Psoas muscle (tissue), 8 donors: ENCODE results near the gene ALK. TPM values are rescaled to one million over a fixed set of nuclear protein-coding genes. Genes with fewer than 3 reads are reported as not detected.

Source experiments
- ATAC-seq, 4 donors: fragments of 200-7000 bp; cut with Tn5 transposase; one replicate each; pipeline ENCODE4 v1.9.1; 2020; ENCODE audit warnings: moderate library complexity in 3 of 4, mild to moderate bottlenecking in 2 of 4
- DNase-seq, 2 donors: peaks; one replicate each; pipeline ENCODE4 v3.0.0-alpha.2; 2020
- H3K27ac ChIP-seq: fragments of 200-600 bp; one replicate; pipeline ENCODE4 v1.8.0; 2022
- H3K27me3 ChIP-seq, 3 donors: fragments of 200-600 bp in 1 of 3; one replicate each; pipeline versions ENCODE4 v1.6.1 to v1.8.0; 2013 to 2022; ENCODE audit warnings: low read length in 2 of 3, mild to moderate bottlenecking in 2 of 3, moderate library complexity in 1 of 3; ENCODE audit not compliant: insufficient read depth in 3 of 3
- H3K36me3 ChIP-seq, 2 donors: fragments of 200-600 bp in 1 of 2; one replicate each; pipeline versions ENCODE4 v1.6.1 to v1.8.0; 2013 to 2022; ENCODE audit warnings: low read depth in 1 of 2, mild to moderate bottlenecking in 1 of 2, moderate library complexity in 1 of 2; ENCODE audit not compliant: insufficient read depth in 1 of 2
- H3K4me1 ChIP-seq: fragments of 200-600 bp; one replicate; pipeline ENCODE4 v1.8.0; 2022
- H3K4me3 ChIP-seq: fragments of 200-600 bp; one replicate; pipeline ENCODE4 v1.8.0; 2022; ENCODE audit warnings: mild to moderate bottlenecking
- H3K9me3 ChIP-seq: fragments of 200-600 bp; one replicate; pipeline ENCODE4 v1.8.0; 2022
- CTCF ChIP-seq: fragments of 200-600 bp; IDR thresholded peaks from one replicate; pipeline ENCODE4 v1.8.0; 2022; ENCODE audit warnings: antibody characterized with exemption
- WGBS, 3 donors: extraction: QIAGEN DNeasy Blood & Tissue Kit; methylation state at CpG; one replicate each; pipeline versions ENCODE4 v1.1.6 to v1.1.7; 2013; 5-methylcytosine and 5-hydroxymethylcytosine counted together
- intact Hi-C, 2 donors: fragments of 100-400 bp; cut with DNase I; formaldehyde crosslinking; loops; one replicate each; pipeline versions ENCODE4 v1.11.0 to v1.14.2; 2022
- polyA plus RNA-seq, 3 donors: library from polyadenylated mRNA; stranded (reverse); fragments of 200-250 nt; gene quantifications; one replicate each; pipeline ENCODE4 v1.2.3, GENCODE V29; 2013
- total RNA-seq, 4 donors: library from RNA; stranded (reverse); fragmentation: NEBNext Ultra II Directional in 2 of 4; extraction: Animal tissue kit (Norgen Biotek cat#: 25700) in 2 of 4; gene quantifications; one replicate each; pipeline versions ENCODE4 v1.2.1 to v1.2.4, GENCODE V29; 2021 to 2023
- donor health status: healthy with polysubstance abuse.
- donor health status: DM: no; HTN: no; CAD: no; lungs with moderate emphysema.
- donor health status: Bipolar disorder and iron deficiency.
- donor health status: healthy.
- donor health status: DM: yes; HTN: yes; CAD: no.
- donor health status: DM: no; HTN: no; CAD: no.
- donor health status: DM: no; HTN: no; CAD: no.
- donor health status: DM: yes; HTN: yes; CAD: no.

The ALK gene
- total and polyA plus RNA-seq, 7 donors, result 0.03 to 0.32 (median 0.08) TPM; not detected in 2

GRCh38 chr2:29573612-29574011, 347.8 kb downstream of the ALK start:
- DNase-seq (no peak), ATAC-seq (no peak)
- TF ChIP-seq CTCF, result no peak
- no peaks in the 10 kb centered on the region for H3K27me3 ChIP-seq
- intact Hi-C loops, result no loop called here
- H3K27ac ChIP-seq, result no peak overlapping the region
- no peaks in the 10 kb centered on the region for H3K9me3 ChIP-seq
- H3K4me1 ChIP-seq, result no peaks in the 10 kb centered on the region
- no peak overlapping the region for H3K4me3 ChIP-seq
- H3K36me3 ChIP-seq, result no peaks in the 10 kb centered on the region
- WGBS, 3 donors, result 92 to 94% (median 94%) methylated on average over 4 of the region's 4 CpGs

GRCh38 chr2:29573147-29573546, 348.2 kb downstream of the ALK start:
- no peak for TF ChIP-seq CTCF
- ATAC-seq (no peak), DNase-seq (no peak)
- Histone ChIP-seq H3K27me3 (no peaks in the 10 kb centered on the region), H3K36me3 (no peaks in the 10 kb centered on the region), H3K4me1 (no peaks in the 10 kb centered on the region), H3K9me3 (no peaks in the 10 kb centered on the region), H3K27ac (no peak overlapping the region), H3K4me3 (no peak overlapping the region)
- intact Hi-C loops, result no loop called here
- WGBS, 3 donors, result 67 to 83% (median 68%) methylated on average over 2 of the region's 2 CpGs

GRCh38 chr2:29570539-29570938, 350.8 kb downstream of the ALK start:
- Histone ChIP-seq H3K4me3 (no peak overlapping the region), H3K36me3 (no peaks in the 10 kb centered on the region), H3K9me3 (no peaks in the 10 kb centered on the region), H3K27ac (no peak overlapping the region), H3K4me1 (no peaks in the 10 kb centered on the region), H3K27me3 (no peaks in the 10 kb centered on the region)
- intact Hi-C loops, result no loop called here
- no peak for DNase-seq
- TF ChIP-seq CTCF, result no peak
- ATAC-seq, result no peak
- WGBS, 3 donors, result 82 to 88% (median 87%) methylated on average over 5 of the region's 5 CpGs

GRCh38 chr2:29567906-29568520, 353.4 kb downstream of the ALK start:
- intact Hi-C loops, result no loop called here
- no peak overlapping the region for H3K27ac ChIP-seq
- 67 to 87% (median 78%) methylated on average over 6 of the region's 6 CpGs for WGBS, 3 donors
- no peaks in the 10 kb centered on the region for H3K4me1 ChIP-seq
- no peaks in the 10 kb centered on the region for H3K9me3 ChIP-seq
- H3K27me3 ChIP-seq, result no peaks in the 10 kb centered on the region
- DNase-seq (no peak), ATAC-seq (no peak)
- no peaks in the 10 kb centered on the region for H3K36me3 ChIP-seq
- TF ChIP-seq CTCF, result no peak
- no peak overlapping the region for H3K4me3 ChIP-seq

- H3K36me3 ChIP-seq, result no peaks in the 10 kb centered on the region
- H3K9me3 ChIP-seq, result no peaks in the 10 kb centered on the region
- ATAC-seq (no peak), DNase-seq (no peak)
- H3K27me3 ChIP-seq, result no peaks in the 10 kb centered on the region
- 88 to 100% (median 98%) methylated on average over 1 of the region's 1 CpG for WGBS, 3 donors
- no peak for TF ChIP-seq CTCF
- H3K4me1 ChIP-seq, result no peaks in the 10 kb centered on the region
- intact Hi-C loops, result no loop called here
- no peak overlapping the region for H3K27ac ChIP-seq
- H3K4me3 ChIP-seq, result no peak overlapping the region
These were observed 357.7 kb downstream of the ALK start for GRCh38 chr2:29563697-29564096.
